NCI-H2029 (cell line): Measurements from ENCODE around the gene HSP90AB1.

Experiments used
- DNase-seq: peaks from one replicate; lab custom pipeline; 2025; lab: John Stamatoyannopoulos, UW

The HSP90AB1 gene

DNA sequence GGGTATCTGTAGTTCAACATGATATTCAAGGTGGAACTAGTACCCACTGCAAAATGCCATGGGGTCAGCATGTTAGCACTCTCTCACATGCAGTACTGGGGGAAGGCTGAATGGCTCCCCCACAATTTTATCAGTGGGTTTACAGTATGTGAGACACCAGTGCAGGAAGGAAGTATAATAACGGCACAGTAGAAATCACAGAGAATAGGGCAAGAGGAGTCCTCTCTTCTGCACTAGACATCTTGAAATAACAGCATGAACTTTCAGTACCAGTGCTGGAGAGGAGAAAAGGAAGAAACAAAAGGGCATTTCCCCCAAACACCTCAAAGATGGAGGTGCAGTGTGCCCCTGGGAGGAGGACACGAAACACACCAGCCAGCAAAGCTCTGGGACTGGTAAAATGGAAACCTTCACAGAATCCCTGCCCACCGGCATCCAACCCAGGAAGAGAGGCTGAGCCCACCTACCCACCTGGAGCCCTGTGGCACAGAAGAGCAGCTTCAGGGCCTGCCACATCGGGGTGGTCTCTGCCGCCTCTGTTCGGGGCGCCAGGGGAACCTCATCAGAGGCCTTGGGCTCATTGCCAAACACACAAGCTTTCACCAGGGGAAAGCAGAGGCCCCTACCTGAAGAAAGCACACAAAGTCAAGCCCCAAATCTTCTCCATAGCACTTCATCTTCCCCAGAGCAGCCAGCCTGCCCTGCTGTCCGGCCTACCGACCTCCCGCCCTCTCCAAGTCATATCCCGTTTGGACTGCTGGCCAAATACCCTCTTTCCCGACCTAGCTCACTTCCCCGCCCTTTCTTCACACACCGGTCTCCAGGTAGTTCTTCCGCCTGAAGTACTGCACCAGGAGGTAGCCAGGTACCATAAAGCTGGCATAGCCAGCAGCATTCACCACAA is 9.2 kb downstream of the HSP90AB1 start:
- DNase-seq = no peak

DNA sequence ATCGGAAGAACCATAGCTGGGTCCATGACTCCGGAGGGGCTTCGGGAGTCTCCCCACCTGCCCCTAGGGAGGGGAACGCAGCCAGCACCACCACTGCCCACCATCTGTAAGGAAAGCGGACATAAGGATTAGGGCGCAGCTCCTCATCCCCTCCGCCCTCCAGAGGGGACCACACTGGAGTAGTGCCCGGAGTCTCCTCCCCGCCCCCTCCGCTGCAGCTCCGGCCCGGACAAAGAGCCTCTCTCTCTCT is 9.8 kb downstream of the HSP90AB1 start:
- DNase-seq = no peak

DNA sequence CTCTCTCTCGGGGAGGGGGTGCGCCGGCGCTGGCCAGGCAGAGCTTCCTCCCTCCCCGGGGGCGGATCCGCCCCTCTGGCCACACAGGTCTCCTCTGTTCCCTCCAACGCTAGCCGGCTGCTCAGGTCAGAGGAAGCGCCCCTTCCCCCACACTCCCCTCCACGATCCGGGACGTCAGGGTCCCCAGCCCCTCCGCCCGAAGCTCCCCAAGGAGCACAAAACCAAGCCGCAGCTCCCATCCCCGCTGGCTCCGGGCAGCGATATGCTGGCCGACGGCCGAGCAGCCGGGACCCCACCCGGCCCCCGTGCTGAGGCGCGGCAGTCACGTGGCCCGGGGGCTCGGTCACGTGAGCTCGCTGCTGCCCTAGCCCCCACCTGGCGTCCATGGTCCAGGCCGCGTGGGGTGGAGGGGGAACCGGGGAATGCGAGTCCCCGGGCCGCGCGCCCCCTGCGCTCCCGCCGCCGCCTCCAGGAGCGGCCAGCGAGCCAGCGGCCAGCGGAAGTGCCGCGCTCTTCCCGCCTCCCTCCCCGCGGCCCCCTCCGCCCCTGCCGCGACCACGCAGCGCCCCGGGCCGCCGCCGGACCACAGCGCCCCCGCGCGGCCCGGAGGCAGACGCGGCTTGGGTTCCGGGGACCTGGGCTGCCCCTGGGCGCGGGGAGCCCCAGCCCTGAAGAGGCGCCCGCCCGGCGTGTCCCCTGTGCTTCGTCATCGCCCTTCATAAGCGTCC is 10.3 kb downstream of the HSP90AB1 start, which contains the start of gene SLC35B2:
SLC35B2 (minus strand) TSS at position 504 of the 728 bp plus-strand sequence; CDS start at position 386, 118 bp downstream.
- DNase-seq = peak; percentile 24

DNA sequence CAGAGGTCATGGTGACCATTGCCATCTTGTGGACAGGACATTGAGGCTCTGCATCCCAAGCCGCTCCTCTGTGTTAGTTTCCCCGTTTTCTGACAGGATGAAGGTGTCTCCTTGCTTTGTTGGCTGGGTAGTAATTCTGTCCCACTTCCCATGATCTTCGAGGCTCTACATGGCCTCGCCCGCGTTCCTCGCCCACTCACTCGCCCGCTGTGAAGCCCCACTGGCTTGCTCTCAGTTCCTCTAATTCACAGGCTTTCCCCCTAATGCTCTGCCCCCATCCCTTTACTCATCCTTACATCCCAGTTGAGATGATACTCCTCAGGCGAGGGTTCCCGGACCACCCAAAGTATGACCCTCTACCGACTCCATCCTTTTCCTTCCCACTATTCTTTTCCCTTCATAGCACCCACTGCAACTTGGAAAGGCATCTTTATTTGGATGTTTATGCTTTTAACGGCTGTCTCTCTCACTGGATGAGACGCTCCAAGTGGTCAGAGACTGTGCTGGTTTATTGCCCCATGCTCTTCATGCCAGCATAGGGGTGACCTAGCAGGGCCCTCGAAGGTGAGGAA is 10.9 kb downstream of the HSP90AB1 start:
- no peak for DNase-seq

DNA sequence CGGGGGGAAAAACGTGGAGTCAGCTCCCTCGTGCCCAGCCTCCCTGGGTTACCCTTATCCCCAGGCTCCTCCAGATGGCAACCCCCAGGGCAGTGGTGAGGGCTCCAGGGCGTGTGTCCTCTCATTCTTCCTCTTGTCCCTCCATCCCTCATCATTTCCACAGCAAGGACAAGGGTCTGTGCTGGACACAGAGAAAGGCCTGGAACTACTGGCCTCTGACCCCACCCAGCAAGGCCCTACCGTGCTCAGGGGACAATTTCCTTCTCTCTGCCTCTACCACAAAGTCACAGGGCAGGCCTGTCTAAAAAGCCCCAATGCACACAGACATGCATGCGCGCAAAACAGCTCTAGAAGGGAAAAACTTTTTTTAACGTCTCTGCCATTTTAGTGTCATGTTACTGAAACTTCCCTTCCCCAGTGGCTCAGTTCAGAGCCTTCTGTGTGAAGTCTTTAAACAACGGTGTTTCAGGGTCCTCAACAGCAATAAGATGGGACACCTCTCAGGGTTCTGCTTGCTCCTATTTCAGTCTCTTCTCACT is 11.5 kb downstream of the HSP90AB1 start:
- DNase-seq = no peak

DNA sequence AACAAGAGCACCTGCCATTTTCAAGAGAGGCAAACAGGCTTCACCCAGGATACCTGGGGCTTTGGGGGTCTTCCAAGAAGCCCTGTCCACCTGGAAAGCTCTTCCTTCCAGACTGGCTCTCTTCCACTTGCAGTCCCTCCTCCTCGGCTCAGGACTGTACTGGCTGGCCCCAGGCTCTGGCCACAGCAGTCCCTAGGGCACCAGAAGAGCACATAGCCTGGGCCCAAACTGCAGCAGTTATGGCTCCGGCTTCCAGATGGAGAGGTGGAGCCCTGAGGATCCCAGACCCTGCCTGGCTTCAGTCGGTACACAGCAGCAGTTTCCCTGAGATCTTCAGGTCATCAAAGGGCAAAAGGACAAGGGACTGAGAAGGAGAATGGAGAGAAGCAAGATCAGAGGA is 12.0 kb downstream of the HSP90AB1 start:
- no peak for DNase-seq

DNA sequence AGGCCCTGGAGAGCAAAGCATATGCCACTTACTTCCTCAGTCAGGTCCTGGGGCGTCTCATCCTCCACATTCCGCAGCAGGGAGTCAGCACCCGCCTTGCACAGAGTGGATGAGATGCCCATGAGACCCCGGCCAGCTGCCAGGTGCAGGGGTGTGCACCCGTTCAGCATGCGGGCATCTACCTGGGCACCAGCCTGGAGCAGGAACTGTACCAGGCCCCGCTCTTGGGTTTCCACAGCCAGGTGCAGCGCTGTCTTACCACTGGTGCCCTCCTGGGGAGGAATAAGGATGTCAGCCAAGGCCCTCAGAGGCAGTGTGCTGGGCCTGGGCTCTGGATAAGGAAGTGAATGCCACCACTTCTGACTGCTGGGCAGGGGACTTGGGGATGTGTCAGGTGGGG is 13.1 kb downstream of the HSP90AB1 start:
- DNase-seq = no peak

DNA sequence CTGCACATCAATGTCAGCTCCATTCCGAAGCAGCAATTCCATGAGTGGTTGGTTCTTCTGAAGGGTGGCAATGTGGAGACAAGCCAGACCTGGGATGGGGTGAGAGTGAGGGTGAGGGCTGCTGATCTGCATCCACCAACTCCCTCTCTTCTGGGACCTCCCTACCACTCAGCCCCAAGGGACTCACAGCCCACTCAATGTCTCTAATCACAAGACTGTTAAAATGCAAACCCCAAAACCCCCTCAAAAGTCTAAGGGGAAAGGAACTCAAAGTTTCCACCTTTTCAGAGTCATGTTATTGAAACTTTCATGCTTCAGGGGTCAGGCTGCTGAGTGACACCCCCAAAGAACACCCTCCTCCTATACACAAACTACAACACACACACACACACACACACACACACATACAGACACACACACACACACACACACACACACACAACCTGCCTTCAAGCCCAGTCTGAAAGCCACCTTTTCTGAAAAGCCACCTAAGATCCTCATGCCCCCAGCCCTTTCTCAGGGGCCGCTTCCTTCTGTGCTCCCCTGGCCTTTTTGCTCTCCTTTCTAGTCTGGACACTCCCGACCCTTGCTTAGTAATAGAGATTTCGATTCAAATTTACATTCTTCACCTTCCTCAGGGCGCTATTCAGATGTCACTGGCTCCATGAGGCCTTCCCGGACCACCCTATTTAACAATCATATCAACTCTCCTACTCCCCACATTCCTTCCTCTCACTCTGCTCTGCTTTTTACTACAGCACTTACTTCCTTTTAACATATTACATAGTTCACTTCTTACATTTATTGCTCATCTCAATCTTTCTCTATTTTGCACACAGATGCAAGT is 13.8 kb downstream of the HSP90AB1 start:
- no peak for DNase-seq

DNA sequence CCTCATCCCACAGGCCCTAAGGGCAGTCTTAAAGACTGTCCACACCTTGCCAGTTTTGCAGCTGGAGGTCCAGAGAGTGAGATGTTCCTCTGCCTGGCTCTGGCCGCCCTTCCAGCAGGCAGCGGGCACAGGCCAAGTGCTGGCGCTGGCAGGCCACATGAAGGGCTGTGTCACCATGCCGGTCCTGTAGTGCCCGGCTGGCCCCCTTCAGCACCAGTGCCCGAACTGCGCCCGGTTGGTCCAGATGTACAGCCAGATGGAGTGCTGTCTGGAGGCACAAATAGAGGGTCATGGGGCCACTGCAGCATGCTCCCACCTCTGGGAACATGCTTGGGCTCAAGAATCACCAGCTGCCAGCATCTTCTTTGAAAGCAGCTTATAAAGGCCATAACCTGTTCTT is 14.7 kb downstream of the HSP90AB1 start:
- DNase-seq = no peak

DNA sequence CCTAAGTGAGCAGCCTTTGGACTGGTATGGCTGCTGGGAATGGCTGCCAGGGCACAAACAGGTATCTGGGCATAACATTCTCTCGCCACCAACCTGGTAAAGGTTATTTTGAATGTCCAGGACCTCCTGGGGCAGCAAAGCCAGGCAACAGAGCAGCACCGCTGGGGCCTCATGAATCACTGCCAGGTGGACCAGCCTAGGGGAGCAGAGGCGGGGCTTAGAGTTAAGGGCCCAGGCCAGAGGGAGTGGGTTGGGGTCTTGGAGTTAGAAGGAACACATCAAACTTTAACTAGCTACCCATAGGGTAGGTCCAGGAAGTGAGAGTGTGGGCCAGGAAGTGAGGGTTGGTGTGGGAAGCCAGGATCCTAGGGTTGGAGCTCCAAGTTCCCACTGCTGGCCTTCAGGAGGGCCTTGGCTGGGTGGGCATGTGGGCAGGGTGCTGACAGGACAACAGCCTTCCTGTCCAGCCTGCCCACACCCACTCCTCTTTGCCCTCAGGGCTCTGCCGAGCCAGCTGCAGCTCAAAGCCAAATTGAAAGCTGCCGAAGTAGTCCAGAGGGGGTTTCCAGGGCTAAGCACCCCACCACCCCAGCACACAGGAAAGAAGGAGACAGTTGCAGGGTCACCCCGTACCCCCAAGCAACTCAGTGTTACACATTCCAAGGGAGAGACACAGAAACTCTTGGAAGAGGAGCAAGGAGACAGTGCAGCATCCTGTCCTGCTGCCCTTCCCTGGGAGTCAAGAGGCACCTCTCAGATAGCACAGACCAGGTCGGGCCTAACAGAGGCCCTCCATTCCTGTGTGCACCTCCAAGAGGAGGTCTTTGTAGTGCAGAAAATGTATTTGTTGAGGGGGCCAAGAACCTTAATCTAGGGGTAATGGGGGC is 15.8 kb downstream of the HSP90AB1 start:
- DNase-seq = no peak

DNA sequence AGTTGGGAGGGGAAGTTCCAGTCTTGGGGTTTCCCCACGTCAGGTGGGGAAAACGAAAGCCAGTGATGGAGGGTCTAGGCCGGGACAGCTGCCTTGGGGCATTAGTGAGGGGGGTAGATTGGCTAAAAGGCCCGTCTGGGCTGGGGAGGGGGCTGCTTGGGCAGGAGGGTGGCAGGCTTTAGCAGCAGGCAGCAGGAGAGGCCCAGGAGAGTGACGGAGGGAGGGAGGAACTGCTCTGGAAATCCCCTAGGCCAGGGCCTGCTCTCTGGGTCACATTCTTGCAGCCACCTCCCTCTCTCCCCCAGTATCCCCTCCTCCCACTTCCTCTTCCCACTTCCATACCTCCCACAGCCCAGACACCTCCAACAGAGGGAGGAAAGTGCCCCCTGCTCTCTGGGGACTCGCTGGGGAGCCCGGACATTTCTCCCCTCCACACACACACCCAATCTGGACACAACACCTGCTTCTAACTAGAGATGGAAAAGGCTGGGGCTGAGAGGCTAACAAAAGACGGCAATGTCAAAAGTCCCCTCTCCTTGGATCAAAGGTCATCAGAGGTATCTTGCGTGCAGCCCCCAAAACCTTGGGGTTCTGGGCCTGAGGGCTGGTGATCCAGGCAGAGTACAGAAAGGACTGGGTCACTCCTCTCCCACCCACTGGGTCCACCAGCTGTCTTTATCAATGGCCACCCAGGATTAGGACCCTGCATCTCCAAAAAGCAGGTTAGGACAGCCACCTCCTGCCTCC is 16.6 kb downstream of the HSP90AB1 start:
- DNase-seq = no peak

DNA sequence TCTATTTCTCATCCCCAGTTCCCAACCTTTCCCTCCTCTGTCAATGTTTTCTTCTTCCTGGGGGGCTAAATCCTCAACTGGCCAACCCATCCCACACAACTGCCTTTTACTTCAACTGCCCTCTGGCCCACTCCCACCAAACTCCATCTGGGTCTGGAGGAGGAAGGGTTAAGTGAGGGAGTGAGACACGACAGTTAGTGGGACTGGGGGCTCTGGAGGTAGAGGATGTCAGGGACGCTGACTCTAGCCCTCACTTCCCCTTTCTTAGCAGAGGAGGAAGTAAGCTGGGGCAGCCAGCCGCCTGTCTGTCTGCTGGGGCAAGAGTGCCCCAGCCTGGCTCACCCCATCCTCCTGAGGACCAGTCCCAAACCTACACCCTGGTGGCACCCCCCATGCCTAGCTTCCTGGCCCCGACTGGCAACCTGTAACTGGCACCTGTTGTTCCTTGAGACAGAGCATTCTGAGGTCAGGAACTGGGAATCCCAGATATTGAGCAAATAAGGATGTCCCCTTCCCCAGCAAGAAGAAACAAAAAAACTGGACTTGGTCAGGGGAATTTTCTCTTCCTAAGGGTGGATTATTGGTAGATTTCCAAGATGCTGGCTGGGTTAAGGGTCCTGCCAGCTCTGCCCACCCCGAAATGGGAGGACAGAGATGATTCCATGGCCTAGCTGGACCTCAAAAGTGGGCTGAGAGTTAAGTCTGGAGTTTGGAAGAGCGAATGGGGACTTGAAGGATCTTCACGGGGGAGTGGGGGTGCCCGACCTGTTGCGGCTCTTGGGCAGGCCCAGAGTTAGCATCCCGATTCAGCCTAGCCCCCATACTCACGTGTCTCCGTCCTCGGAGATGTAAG is 17.5 kb downstream of the HSP90AB1 start:
- DNase-seq = no peak

DNA sequence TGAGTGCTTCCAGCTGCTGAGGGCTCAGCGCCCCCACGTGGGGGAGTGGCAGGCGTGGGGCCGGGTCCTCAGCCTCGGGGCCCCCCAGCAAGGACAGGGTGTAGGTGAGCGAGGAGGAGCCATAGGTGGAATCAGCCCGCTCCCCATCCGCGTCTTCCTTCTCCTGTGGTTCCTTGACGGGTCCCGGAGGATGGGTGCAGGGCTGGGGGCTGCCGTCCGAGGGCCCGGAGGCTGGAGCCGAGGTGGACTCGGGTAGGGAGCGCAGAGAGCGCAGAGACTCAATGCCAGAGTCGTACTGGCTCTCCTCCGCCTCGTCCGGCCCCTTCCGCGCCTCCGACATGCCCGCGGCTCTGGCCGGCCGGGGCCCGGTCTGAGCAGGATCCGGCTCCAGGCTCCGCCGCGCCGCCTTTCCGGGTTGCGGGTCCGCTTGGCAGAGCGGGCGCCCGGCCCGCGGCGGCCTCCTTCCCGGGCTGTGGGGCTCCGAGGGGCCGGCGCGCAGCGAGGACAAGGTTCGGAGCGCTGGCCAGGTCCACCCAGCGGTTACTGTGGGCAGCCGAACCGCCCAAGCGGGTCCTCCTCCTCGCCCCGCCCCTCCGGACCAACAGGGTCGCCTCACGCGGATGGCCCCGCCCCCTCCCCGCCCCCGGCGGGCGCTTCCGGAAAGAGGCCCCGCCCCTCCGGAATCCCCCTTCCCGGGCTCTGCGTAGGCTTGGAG is 18.3 kb downstream of the HSP90AB1 start, which contains the start of gene NFKBIE:
NFKBIE (minus strand) TSS at position 545 of the 715 bp plus-strand sequence; CDS start at position 340, 205 bp downstream.
- peak; percentile 74 for DNase-seq

DNA sequence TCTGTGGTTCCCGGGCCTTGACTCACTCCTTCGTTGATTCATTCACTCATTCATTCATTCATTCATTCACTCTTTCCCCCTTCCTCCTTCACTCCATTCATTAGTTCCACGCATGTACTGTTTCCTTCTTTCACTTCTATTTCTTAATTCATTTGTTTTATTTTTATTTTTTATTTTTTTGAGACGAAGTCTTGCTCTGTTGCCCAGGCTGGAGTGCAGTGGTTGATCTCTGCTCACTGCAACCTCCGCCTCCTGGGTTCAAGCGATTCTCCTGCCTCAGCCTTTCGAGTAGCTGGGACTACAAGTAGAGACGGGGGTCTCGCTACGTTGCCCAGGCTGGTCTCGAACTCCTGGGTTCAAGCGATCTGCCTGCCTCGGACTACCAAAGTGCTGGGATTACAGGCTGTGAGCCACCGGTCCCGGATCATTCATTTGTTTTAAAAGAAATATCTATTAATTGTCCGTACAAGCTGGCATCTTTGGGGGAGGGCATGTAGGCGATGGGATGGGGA is 18.9 kb downstream of the HSP90AB1 start:
- no peak for DNase-seq

DNA sequence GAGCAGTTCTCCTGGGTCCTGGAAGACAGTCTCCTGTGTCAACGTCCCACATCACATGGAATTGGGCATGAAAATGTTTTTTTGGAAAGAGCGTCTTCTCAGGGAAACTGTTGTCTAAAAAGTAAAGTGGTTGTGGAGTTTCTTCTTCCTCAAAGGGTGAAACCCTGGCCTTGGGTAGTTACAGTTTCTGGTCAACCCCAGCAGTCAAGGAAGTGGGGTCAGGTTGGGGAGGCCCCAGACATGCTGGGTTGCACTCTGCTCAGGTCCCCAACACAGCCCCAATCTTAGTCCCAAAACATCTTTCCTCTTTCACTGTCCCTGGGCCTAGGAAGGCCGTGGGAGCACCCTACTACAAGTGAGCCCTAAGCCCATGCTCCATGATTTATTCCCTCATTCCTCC is 19.4 kb downstream of the HSP90AB1 start:
- no peak for DNase-seq

DNA sequence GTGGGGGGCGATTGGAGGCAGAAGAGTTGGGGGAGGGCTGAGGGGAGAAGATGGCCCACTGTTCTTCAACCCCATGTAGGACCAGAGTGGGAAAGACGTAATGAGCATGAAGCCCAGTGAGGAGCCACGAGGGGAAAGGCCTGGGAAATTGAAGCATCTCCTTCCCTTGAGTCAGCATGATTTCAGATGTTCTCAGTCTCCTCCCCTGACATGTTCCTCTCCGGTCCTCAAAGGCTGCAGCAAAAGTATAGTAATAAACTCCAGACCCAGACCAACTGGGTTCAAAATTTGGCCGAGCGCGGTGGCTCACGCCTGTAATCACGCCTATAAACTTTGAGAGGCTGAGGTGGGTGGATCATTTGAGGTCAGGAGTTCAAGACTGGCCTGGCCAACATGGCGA is 20.4 kb downstream of the HSP90AB1 start:
- no peak for DNase-seq

DNA sequence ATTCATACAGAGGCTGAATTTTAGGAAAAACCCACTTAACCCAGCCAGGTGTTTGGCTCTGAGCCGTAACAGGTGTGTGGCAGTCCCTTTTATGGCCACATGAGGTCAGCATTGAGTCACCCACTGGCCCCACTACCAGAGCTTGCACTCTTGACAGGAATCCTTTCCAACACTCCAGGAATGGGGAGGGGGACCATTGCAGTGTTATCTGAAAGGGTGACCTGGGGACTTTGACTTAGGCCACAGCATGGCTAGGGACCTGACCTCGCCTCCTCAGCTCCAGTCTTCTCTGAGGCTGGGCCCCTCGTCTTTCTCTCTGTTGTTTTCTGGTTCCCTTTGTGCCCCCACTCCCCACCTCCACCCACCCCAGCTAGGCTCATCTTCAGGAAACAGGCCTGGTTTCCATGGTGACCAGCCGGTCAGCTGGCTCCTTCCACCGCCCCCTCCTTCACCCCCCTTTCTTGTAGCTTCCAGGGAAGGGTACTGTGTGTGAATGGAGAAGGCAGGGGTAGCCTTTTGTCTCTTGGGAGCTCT is 21.3 kb downstream of the HSP90AB1 start:
- peak; percentile 47 for DNase-seq
